ENCODE data around the gene LRTM2.

The LRTM2 gene

GRCh38 chr12:1844223-1844622 is 23.9 kb downstream of the LRTM2 start:
- H3K27ac ChIP-seq (ENCODE audit: low read depth, low read length), result no peak overlapping the region
- H2BK120ac ChIP-seq (ENCODE audit: low read depth, low read length), result no peak overlapping the region
- no peak overlapping the region for H3K23ac ChIP-seq (ENCODE audit: low read length)
- H3K79me1 ChIP-seq (ENCODE audit: low read length), result no peaks in the 10 kb centered on the region
- H3K4ac ChIP-seq (ENCODE audit: low read depth, low read length), result no peak overlapping the region
- no peak for DNase-seq
- no peaks in the 10 kb centered on the region for H3K4me1 ChIP-seq (ENCODE audit: control insufficient read depth, low read depth, low read length)
- no peak overlapping the region for H2AK5ac ChIP-seq (ENCODE audit: low read length)
- no peak overlapping the region for H3K9ac ChIP-seq (ENCODE audit: low read length)
- H2BK15ac ChIP-seq (replicated peaks; ENCODE audit: low read depth), result no peak overlapping the region
- H3K79me2 ChIP-seq (ENCODE audit: control insufficient read depth, insufficient read depth, low read length), result no peaks in the 10 kb centered on the region
- H3K4me3 ChIP-seq (ENCODE audit: low read length), result no peak overlapping the region
- H3K36me3 ChIP-seq (ENCODE audit: control insufficient read depth, insufficient read depth, low read length), result no peaks in the 10 kb centered on the region
- H4K5ac ChIP-seq (ENCODE audit: low read length), result no peak overlapping the region
- no CpG with 5 or more reads among the region's 10 CpGs for WGBS (ENCODE audit: extremely low coverage, insufficient coverage, low lambda C conversion rate)
- no peak overlapping the region for H4K8ac ChIP-seq (ENCODE audit: low read depth, low read length)
- no peak overlapping the region for H3K4me2 ChIP-seq (ENCODE audit: low read length)
- H3K18ac ChIP-seq (ENCODE audit: low read length), result no peak overlapping the region
- H2BK5ac ChIP-seq (ENCODE audit: low read length), result no peak overlapping the region
- H3K56ac ChIP-seq (ENCODE audit: low read length), result no peak overlapping the region
- no peaks in the 10 kb centered on the region for H3K27me3 ChIP-seq (ENCODE audit: insufficient read depth, low read length, poor library complexity)

- no peak overlapping the region for H4K8ac ChIP-seq (ENCODE audit: low read depth, low read length)
- H2BK15ac ChIP-seq (replicated peaks; ENCODE audit: low read depth), result no peak overlapping the region
- H3K4me3 ChIP-seq (ENCODE audit: low read length), result no peak overlapping the region
- H3K27me3 ChIP-seq (ENCODE audit: insufficient read depth, low read length, poor library complexity), result no peaks in the 10 kb centered on the region
- H3K23ac ChIP-seq (ENCODE audit: low read length), result no peak overlapping the region
- no peak overlapping the region for H2AK5ac ChIP-seq (ENCODE audit: low read length)
- no peak overlapping the region for H3K4me2 ChIP-seq (ENCODE audit: low read length)
- H3K9ac ChIP-seq (ENCODE audit: low read length), result no peak overlapping the region
- no peak overlapping the region for H3K18ac ChIP-seq (ENCODE audit: low read length)
- no peaks in the 10 kb centered on the region for H3K36me3 ChIP-seq (ENCODE audit: control insufficient read depth, insufficient read depth, low read length)
- H3K27ac ChIP-seq (ENCODE audit: low read depth, low read length), result no peak overlapping the region
- no peak overlapping the region for H3K56ac ChIP-seq (ENCODE audit: low read length)
- H3K79me1 ChIP-seq (ENCODE audit: low read length), result no peaks in the 10 kb centered on the region
- no CpG with 5 or more reads among the region's 12 CpGs for WGBS (ENCODE audit: extremely low coverage, insufficient coverage, low lambda C conversion rate)
- H2BK120ac ChIP-seq (ENCODE audit: low read depth, low read length), result no peak overlapping the region
- DNase-seq, result no peak
- no peak overlapping the region for H4K5ac ChIP-seq (ENCODE audit: low read length)
- no peaks in the 10 kb centered on the region for H3K4me1 ChIP-seq (ENCODE audit: control insufficient read depth, low read depth, low read length)
- no peak overlapping the region for H3K4ac ChIP-seq (ENCODE audit: low read depth, low read length)
- H3K79me2 ChIP-seq (ENCODE audit: control insufficient read depth, insufficient read depth, low read length), result no peaks in the 10 kb centered on the region
- no peak overlapping the region for H2BK5ac ChIP-seq (ENCODE audit: low read length)
These were observed 24.5 kb downstream of the LRTM2 start for GRCh38 chr12:1844661-1845409.

- no peak overlapping the region for H3K27ac ChIP-seq (ENCODE audit: low read depth, low read length)
- no CpG with 5 or more reads among the region's 14 CpGs for WGBS (ENCODE audit: extremely low coverage, insufficient coverage, low lambda C conversion rate)
- no peak overlapping the region for H3K4me3 ChIP-seq (ENCODE audit: low read length)
- no peaks in the 10 kb centered on the region for H3K79me2 ChIP-seq (ENCODE audit: control insufficient read depth, insufficient read depth, low read length)
- H3K4ac ChIP-seq (ENCODE audit: low read depth, low read length), result no peak overlapping the region
- H2BK5ac ChIP-seq (ENCODE audit: low read length), result no peak overlapping the region
- no peak overlapping the region for H3K56ac ChIP-seq (ENCODE audit: low read length)
- no peak for DNase-seq
- no peaks in the 10 kb centered on the region for H3K79me1 ChIP-seq (ENCODE audit: low read length)
- H2BK15ac ChIP-seq (replicated peaks; ENCODE audit: low read depth), result no peak overlapping the region
- H3K18ac ChIP-seq (ENCODE audit: low read length), result no peak overlapping the region
- no peak overlapping the region for H3K9ac ChIP-seq (ENCODE audit: low read length)
- H4K8ac ChIP-seq (ENCODE audit: low read depth, low read length), result no peak overlapping the region
- H3K36me3 ChIP-seq (ENCODE audit: control insufficient read depth, insufficient read depth, low read length), result no peaks in the 10 kb centered on the region
- H2BK120ac ChIP-seq (ENCODE audit: low read depth, low read length), result no peak overlapping the region
- H3K4me1 ChIP-seq (ENCODE audit: control insufficient read depth, low read depth, low read length), result no peaks in the 10 kb centered on the region
- no peaks in the 10 kb centered on the region for H3K27me3 ChIP-seq (ENCODE audit: insufficient read depth, low read length, poor library complexity)
- no peak overlapping the region for H4K5ac ChIP-seq (ENCODE audit: low read length)
- H3K23ac ChIP-seq (ENCODE audit: low read length), result no peak overlapping the region
- no peak overlapping the region for H3K4me2 ChIP-seq (ENCODE audit: low read length)
- no peak overlapping the region for H2AK5ac ChIP-seq (ENCODE audit: low read length)
These were observed 25.1 kb downstream of the LRTM2 start for GRCh38 chr12:1845427-1845826.

- Histone ChIP-seq H3K23ac (ENCODE audit: low read length) (no peak overlapping the region), H3K4me3 (ENCODE audit: low read length) (no peak overlapping the region), H3K4me2 (ENCODE audit: low read length) (no peak overlapping the region), H4K5ac (ENCODE audit: low read length) (no peak overlapping the region), H3K79me1 (ENCODE audit: low read length) (no peaks in the 10 kb centered on the region), H4K8ac (ENCODE audit: low read depth, low read length) (no peak overlapping the region), H2BK120ac (ENCODE audit: low read depth, low read length) (no peak overlapping the region), H2BK5ac (ENCODE audit: low read length) (no peak overlapping the region), H2AK5ac (ENCODE audit: low read length) (no peak overlapping the region), H3K27ac (ENCODE audit: low read depth, low read length) (no peak overlapping the region), H3K18ac (ENCODE audit: low read length) (no peak overlapping the region), H3K79me2 (ENCODE audit: control insufficient read depth, insufficient read depth, low read length) (no peaks in the 10 kb centered on the region), H3K36me3 (ENCODE audit: control insufficient read depth, insufficient read depth, low read length) (no peaks in the 10 kb centered on the region), H3K56ac (ENCODE audit: low read length) (no peak overlapping the region), H2BK15ac (replicated peaks; ENCODE audit: low read depth) (no peak overlapping the region), H3K27me3 (ENCODE audit: insufficient read depth, low read length, poor library complexity) (no peaks in the 10 kb centered on the region), H3K4ac (ENCODE audit: low read depth, low read length) (no peak overlapping the region), H3K9ac (ENCODE audit: low read length) (no peak overlapping the region), H3K4me1 (ENCODE audit: control insufficient read depth, low read depth, low read length) (no peaks in the 10 kb centered on the region)
- DNase-seq, result no peak
- WGBS (ENCODE audit: extremely low coverage, insufficient coverage, low lambda C conversion rate), result no CpG with 5 or more reads among the region's 5 CpGs
These were observed 25.5 kb downstream of the LRTM2 start for GRCh38 chr12:1845886-1846285.

- Histone ChIP-seq H3K18ac (ENCODE audit: low read length) (no peak overlapping the region), H2BK15ac (replicated peaks; ENCODE audit: low read depth) (no peak overlapping the region), H2AK5ac (ENCODE audit: low read length) (no peak overlapping the region), H3K79me1 (ENCODE audit: low read length) (no peaks in the 10 kb centered on the region), H3K27ac (ENCODE audit: low read depth, low read length) (no peak overlapping the region), H2BK120ac (ENCODE audit: low read depth, low read length) (no peak overlapping the region), H3K9ac (ENCODE audit: low read length) (no peak overlapping the region), H3K4me1 (ENCODE audit: control insufficient read depth, low read depth, low read length) (no peaks in the 10 kb centered on the region), H3K23ac (ENCODE audit: low read length) (no peak overlapping the region), H3K79me2 (ENCODE audit: control insufficient read depth, insufficient read depth, low read length) (no peaks in the 10 kb centered on the region), H4K8ac (ENCODE audit: low read depth, low read length) (no peak overlapping the region), H3K36me3 (ENCODE audit: control insufficient read depth, insufficient read depth, low read length) (no peaks in the 10 kb centered on the region), H4K5ac (ENCODE audit: low read length) (no peak overlapping the region), H3K4ac (ENCODE audit: low read depth, low read length) (no peak overlapping the region), H3K56ac (ENCODE audit: low read length) (no peak overlapping the region), H3K27me3 (ENCODE audit: insufficient read depth, low read length, poor library complexity) (no peaks in the 10 kb centered on the region), H3K4me2 (ENCODE audit: low read length) (no peak overlapping the region), H3K4me3 (ENCODE audit: low read length) (no peak overlapping the region), H2BK5ac (ENCODE audit: low read length) (no peak overlapping the region)
- DNase-seq, result no peak
- no CpG with 5 or more reads among the region's 24 CpGs for WGBS (ENCODE audit: extremely low coverage, insufficient coverage, low lambda C conversion rate)
These were observed 26.3 kb downstream of the LRTM2 start for GRCh38 chr12:1846421-1847405.
